HG03103 (cell line): ENCODE data around the gene OR5H15.
"Not testable (repeated sequence)": the region's sequence is repeated elsewhere in the genome, so short reads cannot be mapped to it uniquely, and the experiment has no call there.

Source experiments
- ATAC-seq: cut with Tn5 transposase; IDR thresholded peaks from one replicate; pipeline ENCODE4 v1.9.1; 2021; ENCODE audit warnings: low read depth; ENCODE audit not compliant: unreplicated experiment

OR5H15 gene

GRCh38 chr3:98166396-98166795, at the start of gene OR5H15:
OR5H15 (plus strand) TSS chr3:98166696; CDS start chr3:98168700, 2,004 bp downstream.
- no peak for ATAC-seq

GRCh38 chr3:98130421-98130820, 36.1 kb upstream of the OR5H15 start, which contains the start of gene OR5H1:
OR5H1 (plus strand) TSS chr3:98130721; CDS start chr3:98132698, 1,977 bp downstream.
- no peak for ATAC-seq

DNA sequence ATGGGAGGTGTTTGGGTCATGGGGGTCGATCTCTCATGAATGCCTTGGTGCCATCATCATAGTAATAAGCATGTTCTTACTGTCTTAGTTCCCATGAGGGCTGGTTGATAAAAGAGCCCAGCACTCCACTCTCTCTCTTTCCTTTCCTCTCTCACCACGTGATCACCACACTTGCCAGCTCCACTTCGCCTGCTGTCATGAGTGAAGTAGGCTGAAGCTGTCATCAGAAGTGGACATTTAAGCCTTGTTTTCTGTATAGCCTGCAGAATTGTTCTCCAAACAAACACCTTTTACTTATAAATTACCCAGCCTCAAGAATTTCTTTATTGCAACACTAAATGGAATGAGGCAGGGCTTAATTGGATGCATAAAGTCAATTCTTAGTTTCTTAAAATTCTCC, 29.9 kb upstream of the OR5H15 start:
- no peak for ATAC-seq

- ATAC-seq, result not testable (repeated sequence)
Observed at GRCh38 chr3:98137826-98138557, 28.5 kb upstream of the OR5H15 start.

GRCh38 chr3:98140531-98140930, 26.0 kb upstream of the OR5H15 start:
- ATAC-seq, result no peak

DNA sequence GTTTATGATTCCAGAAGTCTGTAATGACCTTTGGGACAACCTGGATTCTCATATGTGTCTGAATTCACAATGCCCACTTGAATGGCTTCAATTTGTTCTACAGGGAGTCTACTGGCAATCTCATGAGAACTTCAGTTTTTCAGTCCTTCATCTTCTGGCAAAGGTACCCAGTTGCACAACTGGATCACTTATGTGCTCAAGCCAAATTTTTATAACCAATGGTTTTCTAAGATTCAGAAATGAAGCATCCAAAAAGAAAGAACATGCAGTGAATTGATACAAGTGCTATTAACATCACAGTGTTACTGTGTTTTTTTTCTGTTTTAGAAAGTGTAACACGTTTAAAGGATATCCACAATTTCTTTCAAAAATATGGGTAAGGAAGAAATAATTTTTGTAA, 19.3 kb upstream of the OR5H15 start, which contains the start of gene OR5H14:
Gene OR5H14 (plus strand): TSS at position 301 of the 400 bp plus-strand sequence. CDS start 1,907 bp downstream, outside the sequence.
- no peak for ATAC-seq

- ATAC-seq, result no peak
Observed at GRCh38 chr3:98148751-98149150, 17.7 kb upstream of the OR5H15 start.

DNA sequence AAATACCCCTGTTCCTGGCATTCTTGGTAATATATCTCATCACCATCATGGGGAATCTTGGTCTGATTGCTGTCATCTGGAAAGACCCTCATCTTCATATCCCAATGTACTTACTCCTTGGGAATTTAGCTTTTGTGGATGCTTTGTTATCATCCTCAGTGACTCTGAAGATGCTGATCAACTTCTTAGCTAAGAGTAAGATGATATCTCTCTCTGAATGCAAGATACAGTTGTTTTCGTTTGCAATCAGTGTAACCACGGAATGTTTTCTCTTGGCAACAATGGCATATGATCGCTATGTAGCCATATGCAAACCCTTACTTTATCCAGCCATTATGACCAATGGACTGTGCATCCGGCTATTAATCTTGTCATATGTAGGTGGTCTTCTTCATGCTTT, 17.0 kb upstream of the OR5H15 start:
- not testable (repeated sequence) for ATAC-seq

GRCh38 chr3:98151241-98151640, 15.3 kb upstream of the OR5H15 start:
- ATAC-seq, result no peak

GRCh38 chr3:98171071-98171470, 4.6 kb downstream of the OR5H15 start:
- no peak for ATAC-seq

- ATAC-seq, result no peak
Observed at GRCh38 chr3:98172621-98173020, 6.1 kb downstream of the OR5H15 start.

GRCh38 chr3:98180319-98180890, 13.9 kb downstream of the OR5H15 start:
- ATAC-seq, result no peak

- no peak for ATAC-seq
Observed at GRCh38 chr3:98182196-98182595, 15.7 kb downstream of the OR5H15 start.

DNA sequence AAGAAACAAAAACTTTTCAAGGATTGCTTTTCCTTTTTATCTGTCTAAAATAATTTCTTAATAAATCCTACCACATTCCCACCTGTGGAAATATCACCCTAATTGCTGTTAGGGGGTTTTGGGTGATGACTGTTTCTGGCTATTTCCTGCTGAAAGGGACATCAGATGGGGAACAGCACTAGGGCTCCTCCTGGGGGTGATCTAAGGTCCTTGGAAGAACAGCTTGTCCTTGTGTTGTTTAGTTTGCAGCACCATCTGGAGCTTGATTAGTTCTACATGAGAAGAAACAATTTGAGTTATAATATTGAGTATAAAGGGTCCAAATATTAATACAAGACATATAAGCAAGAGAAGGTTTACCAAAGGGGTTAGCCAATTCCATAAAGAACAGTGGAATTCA, 18.7 kb downstream of the OR5H15 start:
- no peak for ATAC-seq

DNA sequence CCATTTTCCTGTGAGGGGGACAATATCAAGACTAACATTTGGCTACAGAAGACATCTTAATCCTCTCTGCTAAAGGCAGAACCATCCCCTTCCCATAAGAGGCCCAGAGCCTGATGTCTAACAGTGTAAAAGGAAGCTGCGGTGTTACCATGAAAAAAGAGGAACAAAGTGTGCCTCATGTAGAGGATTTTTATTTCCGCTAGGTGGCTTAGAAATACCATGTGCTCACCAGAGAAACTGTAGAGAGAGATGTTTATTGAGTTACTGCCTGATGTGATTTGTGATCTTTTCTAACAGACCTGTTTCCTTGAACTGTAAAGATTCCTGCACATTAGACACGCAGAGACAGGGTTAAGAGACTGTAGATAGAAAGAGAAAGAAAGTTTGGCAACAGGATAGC, 22.0 kb downstream of the OR5H15 start:
- ATAC-seq, result no peak

DNA sequence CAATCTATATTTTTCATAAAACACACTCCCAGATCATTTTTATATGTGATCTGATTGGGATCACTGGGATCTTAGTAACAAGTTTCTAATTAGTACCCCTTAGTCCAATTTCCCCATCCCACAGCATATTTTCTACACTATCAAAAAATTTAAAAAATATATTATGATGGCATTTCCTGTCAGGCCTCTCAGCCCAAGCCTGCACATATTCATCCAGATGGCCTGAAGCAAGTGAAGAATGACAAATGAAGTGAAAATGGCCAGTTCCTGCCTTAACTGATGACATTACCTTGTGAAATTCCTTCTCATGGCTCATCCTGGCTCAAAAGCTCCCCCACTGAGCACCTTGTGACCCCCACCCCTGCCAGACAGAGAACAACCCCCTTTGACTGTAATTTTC, 24.4 kb downstream of the OR5H15 start:
- not testable (repeated sequence) for ATAC-seq

GRCh38 chr3:98196293-98196692, 29.8 kb downstream of the OR5H15 start:
- ATAC-seq, result not testable (repeated sequence)

- no peak for ATAC-seq
Observed at GRCh38 chr3:98199020-98199419, 32.5 kb downstream of the OR5H15 start.

- ATAC-seq, result no peak
Observed at GRCh38 chr3:98209244-98209643, 42.7 kb downstream of the OR5H15 start.

DNA sequence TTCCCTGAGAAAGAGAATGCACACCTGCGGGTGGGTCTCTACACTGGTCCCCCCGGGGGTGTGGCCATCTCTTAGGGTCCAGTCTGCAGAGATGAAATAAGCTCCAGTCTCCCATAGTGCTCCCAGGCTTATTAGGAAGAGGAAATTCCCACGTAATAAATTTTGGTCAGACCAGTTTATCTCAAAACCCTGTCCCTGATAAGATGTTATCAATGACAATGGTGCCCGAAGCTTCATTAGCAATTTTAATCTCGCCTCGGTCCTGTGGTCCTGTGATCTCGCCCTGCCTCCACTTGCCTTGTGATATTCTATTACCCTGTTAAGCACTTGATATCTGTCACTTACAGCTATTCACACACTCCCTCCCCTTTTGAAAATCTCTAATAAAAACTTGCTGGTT, 46.8 kb downstream of the OR5H15 start:
- no peak for ATAC-seq

GRCh38 chr3:98215051-98215450, 48.6 kb downstream of the OR5H15 start:
- ATAC-seq, result no peak
